Measurements from ENCODE around the gene MAP2K6.

DNA sequence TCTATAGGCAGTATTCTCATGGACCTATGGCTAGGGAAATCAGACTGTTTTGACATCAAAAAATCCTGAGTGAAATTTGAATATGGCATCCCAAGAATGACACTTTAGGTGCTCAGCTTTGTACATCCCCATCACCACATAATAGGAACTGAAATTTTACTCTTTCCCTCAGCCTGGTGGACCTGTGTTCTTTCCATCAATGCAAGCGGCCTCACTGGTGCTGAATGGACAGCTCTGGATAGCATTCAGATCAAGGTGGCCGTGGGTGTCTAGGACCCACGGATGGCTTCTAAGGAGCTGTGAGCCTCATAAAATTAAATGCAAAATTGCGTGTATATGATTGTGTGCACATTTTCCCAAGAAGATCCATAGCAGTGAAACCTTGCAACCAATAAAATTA lies 152.6 kb downstream of the MAP2K6 start:
- TF ChIP-seq, protein P1, sequence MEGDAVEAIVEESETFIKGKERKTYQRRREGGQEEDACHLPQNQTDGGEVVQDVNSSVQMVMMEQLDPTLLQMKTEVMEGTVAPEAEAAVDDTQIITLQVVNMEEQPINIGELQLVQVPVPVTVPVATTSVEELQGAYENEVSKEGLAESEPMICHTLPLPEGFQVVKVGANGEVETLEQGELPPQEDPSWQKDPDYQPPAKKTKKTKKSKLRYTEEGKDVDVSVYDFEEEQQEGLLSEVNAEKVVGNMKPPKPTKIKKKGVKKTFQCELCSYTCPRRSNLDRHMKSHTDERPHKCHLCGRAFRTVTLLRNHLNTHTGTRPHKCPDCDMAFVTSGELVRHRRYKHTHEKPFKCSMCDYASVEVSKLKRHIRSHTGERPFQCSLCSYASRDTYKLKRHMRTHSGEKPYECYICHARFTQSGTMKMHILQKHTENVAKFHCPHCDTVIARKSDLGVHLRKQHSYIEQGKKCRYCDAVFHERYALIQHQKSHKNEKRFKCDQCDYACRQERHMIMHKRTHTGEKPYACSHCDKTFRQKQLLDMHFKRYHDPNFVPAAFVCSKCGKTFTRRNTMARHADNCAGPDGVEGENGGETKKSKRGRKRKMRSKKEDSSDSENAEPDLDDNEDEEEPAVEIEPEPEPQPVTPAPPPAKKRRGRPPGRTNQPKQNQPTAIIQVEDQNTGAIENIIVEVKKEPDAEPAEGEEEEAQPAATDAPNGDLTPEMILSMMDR (IDR thresholded peaks at IDR 0.05) = no peak
- TF ChIP-seq ZNF121 (CRISPR knock-in tag; IDR thresholded peaks at IDR 0.05) = no peak
- TF ChIP-seq, protein P2, sequence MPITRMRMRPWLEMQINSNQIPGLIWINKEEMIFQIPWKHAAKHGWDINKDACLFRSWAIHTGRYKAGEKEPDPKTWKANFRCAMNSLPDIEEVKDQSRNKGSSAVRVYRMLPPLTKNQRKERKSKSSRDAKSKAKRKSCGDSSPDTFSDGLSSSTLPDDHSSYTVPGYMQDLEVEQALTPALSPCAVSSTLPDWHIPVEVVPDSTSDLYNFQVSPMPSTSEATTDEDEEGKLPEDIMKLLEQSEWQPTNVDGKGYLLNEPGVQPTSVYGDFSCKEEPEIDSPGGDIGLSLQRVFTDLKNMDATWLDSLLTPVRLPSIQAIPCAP (CRISPR knock-in tag; IDR thresholded peaks at IDR 0.05) = no peak
- no peak for TF ChIP-seq TEAD1 (CRISPR knock-in tag; IDR thresholded peaks at IDR 0.05)
- TF ChIP-seq NFYB (CRISPR knock-in tag; conservative IDR thresholded peaks at IDR 0.05; ENCODE audit: low read depth) = no peak
- no peak for TF ChIP-seq TCF7 (CRISPR knock-in tag; IDR thresholded peaks at IDR 0.05; ENCODE audit: low read depth)
- TF ChIP-seq SP1 (CRISPR knock-in tag; conservative IDR thresholded peaks at IDR 0.05) = no peak
